HG02884 (cell line): ENCODE results near the gene RMND5B.
"Not testable (repeated sequence)": the region's sequence is repeated elsewhere in the genome, so short reads cannot be mapped to it uniquely, and the experiment has no call there.

Experiments used
- ATAC-seq: cut with Tn5 transposase; IDR thresholded peaks from one replicate; pipeline ENCODE4 v1.9.1; 2021; ENCODE audit warnings: mild to moderate bottlenecking, moderate library complexity; ENCODE audit not compliant: unreplicated experiment

The RMND5B gene, protein sequence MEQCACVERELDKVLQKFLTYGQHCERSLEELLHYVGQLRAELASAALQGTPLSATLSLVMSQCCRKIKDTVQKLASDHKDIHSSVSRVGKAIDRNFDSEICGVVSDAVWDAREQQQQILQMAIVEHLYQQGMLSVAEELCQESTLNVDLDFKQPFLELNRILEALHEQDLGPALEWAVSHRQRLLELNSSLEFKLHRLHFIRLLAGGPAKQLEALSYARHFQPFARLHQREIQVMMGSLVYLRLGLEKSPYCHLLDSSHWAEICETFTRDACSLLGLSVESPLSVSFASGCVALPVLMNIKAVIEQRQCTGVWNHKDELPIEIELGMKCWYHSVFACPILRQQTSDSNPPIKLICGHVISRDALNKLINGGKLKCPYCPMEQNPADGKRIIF

DNA sequence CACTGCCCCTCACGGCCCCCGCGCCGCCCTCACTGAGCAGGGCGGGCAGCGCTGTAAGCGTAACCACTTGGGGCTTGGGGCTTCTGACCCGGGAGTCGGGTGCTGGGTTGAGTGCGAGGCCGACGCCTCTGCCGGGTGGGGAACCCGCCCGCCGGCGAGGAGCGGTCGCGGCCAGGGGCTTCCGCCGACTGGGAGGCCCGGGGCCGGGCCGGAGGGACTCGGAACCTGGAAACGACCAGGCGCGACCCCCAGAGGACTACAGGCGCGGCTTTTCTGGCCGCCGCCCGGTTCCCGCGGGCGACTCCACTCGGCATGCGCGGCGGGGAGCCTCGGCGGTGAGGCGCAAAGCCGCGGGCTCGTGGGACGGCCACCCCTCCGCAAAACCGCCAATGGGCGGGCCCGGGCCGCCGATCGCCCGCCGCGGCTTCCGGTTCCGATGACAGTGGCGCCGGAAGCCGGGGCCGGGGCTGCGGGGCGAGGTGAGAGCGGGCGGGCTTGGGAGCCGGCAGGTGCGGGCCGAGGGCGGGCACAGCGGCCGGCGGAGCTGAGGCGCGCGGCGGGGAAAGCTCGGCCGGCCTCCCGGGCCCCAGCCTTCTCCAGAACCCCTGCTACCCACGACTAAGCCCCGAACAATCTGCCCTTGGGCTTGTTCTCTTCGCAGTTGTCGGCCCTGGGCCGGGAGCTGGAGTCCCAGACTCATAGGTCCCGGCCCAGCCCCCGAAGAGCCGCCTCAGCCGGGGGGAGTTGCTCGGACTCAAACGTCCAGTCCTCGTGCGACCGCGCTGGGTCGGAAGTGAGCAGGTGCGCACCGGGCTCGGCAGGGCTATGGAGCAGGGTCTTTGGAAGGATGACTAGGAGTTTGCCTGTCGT lies at the start of gene RMND5B:
TSS of gene RMND5B (plus strand) at position 439 of the 870 bp plus-strand sequence. CDS start 7,106 bp downstream, outside the sequence.
- ATAC-seq = peak; percentile 84

DNA sequence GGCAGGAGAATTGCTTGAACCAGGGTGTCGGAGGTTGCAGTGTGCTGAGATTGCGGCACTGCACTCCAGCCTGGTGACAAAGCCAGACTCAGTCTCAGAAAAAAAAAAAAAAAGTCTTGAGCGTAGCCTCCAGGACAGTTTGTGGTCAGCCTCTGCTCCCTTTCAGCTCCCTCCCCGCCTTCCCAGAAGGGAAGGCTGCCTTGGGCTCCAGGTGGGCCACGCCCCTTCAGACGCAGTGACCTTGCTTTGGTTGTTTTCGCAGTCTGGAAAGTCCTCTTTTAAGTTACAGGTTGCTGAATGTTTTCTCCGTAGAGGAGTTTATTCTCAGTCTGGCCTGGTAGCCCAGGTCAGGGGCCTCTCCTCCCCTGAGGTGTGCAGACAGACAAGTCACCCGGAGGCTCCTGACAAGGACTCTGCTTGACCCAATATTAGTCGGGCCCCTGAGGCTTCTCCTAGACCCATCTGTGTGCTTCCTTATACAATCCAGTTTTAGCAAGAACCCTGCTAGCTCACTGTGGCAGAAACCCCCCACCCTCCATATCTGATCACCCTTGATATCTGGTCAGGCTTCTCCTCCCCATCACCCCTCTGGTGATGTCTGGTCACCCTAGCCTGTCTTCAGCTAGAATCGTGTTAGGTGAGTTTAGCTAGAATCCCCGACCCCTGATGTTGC lies 49.1 kb upstream of the RMND5B start:
- no peak for ATAC-seq

DNA sequence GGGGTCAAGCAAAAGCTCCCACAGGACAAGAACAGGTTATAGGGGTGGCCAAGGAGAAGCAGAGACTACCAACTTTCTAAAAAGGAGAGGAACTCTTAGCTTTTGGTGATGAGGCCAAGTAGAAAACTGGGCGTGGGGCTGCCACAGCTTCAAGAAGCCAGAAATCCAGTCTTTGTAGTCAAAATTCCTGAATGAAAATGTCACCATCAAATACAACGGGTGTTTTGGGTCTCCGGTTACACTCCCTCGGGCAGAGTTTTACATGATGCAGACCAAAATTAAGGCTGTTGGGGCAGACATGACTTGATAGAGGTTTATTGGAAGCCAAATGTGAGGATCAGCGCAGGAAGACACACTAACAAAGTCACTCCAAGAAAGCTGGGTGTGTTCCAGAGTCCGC lies 46.9 kb upstream of the RMND5B start:
- ATAC-seq = no peak

DNA sequence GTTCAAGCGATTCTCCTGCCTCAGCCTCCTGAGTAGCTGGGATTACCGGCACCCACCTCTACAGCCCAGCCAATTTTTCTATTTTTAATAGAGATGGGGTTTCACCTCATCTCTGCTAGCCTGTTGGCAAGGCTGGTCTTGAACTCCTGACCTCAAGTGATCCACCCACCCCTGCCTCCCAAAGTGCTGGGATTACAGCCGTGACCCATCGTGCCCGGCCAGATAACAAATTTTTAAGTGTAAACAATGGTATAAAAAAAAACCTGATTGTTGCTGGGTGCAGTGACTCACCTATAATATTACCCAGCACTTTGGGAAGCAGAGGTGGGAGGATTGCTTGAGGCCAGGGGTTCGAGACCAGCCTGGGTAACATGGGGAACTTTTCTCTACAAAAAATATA lies 45.5 kb upstream of the RMND5B start:
- ATAC-seq = no peak

DNA sequence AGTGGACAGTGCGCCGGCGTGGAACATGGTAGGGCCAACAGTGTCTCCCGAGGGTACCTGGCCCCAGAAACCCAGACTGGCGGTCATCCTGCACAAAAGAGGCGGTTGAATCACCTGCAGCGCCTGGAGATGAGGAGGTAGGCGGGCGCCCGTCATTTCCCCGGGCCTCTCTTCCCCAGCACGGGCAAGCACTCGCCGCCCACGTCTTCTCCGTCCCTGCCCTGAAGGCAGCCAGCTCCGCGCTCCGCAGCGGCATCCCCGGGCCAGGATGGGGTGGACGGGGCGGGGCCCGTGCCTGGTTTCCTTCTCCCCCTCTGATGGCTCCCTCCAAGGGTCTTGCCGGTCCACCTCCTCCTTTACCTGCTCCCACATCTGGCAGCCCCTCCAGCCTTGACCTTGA lies 44.5 kb upstream of the RMND5B start:
- no peak for ATAC-seq

DNA sequence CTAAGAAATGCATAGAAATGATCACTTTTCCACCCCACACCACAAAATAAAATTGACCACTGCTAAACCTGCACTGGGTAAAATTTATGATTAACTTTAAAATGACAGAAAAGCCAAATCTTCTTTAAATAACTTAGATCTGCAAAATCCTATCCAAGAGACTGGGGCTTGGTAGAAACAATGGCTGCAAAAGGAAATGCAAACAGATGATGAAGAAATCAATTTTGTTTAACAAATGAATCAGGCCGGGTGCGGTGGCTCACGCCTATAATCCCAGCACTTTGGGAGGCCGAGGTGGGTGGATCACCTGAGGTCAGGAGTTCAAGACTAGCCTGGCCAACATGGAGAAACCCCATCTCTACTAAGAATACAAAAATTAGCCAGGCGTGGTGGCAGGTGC lies 43.6 kb upstream of the RMND5B start:
- ATAC-seq = not testable (repeated sequence)

DNA sequence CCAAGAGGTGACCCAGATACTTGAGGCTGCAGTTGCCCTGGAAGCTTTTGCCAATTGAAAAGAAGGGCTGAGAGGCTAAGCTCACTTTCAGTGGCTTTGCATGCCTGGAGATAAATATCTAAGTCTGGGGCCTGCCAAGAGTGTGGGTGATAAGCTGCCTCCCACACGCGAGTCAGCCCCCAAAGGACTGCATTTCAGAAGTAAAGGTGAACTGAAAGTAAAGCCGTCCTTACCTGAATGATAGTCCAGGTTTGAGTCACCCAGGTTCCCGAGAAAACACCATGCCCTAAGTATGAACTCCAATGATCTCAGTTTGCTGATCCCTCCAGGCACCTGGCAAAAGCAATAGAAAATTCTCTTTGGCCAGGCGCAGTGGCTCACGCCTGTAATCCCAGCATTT lies 40.0 kb upstream of the RMND5B start:
- no peak for ATAC-seq

DNA sequence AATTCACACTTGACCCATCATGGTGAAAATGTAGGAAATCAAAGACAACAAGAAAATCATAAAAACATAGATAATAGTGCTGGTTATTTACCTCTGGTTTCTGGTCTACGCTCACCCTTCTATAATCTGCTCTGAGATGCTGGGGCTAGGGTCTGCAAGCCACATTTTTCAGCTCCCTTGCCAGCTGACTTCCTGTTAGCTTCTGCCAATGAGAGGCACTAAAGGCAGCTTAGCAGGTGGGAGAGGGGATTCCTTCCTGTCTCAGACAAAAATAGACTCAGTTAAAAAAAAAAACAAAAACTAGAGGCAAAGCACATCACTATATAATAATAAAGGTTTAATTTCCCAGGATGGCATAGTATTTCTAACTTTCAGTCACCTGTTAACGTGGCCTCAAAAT lies 37.7 kb upstream of the RMND5B start:
- no peak for ATAC-seq

DNA sequence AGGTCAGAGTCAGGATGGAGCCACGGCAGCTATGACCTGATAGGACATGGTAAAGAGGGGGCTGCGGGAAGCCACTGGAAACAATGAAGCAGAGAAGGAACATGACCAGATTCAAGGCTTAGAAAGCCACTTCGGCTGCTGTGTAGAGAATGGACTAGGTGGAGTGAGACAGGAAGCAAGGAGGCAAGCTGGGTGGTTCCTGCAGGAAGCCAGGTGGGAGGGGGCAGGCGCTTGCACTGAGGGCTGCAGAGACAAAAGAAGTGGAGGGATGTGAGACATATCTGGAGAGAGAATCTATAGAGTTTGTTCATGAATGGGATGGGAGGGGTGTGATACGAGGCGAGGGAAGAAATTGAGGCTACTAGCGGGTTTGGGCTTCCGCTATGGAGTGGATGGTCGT lies 36.5 kb upstream of the RMND5B start:
- no peak for ATAC-seq

DNA sequence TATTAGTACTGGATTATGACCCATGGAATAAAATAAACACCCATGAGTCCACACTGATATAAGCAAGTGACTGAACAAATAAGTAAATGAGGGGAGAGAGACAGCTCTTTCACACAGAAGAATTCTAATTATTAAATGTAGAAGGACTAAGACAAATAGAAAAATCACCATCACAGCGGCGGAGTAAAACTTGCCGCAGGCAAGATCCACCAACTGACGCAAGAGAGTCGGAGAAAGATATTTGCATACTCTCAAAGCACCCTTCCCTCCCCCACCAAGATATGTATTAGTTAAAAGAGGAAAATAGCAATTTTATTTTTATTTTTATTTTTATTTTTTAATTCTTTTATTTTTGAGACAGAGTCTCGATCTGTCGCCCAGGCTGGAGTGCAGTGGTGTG lies 32.1 kb upstream of the RMND5B start:
- ATAC-seq = no peak

DNA sequence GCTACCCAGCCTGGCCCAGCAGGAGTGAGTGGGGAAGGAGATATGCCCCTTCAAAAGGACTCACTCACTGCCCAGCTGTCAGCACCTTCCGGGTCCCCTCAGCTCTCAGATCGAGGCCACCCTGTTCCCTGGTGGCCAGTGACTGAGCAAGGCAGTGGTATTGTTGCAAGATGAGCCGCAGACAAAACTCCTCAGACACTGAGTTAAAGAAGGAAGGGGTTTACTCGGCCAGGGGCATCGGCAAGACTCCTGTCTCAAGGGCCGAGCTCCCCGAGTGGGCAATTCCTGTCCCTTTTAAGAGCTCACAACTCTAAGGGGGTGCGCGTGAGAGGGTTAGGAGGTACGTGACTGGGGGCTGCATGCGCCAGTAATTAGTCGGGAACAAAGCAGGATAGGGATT lies 27.2 kb upstream of the RMND5B start:
- no peak for ATAC-seq

DNA sequence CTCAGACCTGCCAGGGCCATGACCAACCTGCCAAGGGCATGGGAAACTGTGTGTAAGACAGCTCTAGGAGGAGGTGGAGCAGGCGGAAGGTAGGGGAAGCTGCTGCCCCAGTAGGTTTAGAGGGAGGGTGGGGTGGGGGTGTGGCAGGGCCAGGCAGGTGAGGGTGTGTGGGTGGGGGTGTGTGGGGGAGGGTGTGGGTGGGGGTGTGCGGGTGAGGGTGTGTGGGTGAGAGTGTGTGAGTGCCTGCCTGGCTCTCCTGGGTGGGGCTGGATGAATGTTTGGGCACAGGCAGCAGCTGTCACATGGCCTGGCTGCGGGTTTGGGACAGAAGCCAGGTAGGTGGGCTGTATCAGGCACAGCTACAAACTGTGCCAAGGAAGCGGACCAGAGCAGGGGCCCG lies 26.3 kb upstream of the RMND5B start:
- no peak for ATAC-seq

DNA sequence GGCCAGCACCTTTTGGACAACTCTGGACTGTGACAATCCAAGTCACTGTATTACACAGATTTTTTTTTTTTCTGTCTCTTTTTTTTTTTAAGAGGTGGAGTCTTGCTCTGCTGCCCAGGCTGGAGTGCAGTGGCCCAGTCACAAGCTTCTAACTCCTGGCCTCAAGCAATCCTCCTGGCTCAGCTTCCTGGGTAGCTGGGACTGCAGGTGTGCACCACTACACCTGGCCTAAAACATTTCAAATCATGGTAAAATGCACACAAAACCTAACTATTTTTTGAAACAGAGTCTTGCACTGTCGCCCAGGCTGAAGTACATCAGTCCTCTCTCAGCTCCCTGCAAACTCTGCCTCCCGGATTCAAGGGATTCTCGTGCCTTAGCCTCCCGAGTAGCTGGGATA lies 24.7 kb upstream of the RMND5B start:
- ATAC-seq = no peak

DNA sequence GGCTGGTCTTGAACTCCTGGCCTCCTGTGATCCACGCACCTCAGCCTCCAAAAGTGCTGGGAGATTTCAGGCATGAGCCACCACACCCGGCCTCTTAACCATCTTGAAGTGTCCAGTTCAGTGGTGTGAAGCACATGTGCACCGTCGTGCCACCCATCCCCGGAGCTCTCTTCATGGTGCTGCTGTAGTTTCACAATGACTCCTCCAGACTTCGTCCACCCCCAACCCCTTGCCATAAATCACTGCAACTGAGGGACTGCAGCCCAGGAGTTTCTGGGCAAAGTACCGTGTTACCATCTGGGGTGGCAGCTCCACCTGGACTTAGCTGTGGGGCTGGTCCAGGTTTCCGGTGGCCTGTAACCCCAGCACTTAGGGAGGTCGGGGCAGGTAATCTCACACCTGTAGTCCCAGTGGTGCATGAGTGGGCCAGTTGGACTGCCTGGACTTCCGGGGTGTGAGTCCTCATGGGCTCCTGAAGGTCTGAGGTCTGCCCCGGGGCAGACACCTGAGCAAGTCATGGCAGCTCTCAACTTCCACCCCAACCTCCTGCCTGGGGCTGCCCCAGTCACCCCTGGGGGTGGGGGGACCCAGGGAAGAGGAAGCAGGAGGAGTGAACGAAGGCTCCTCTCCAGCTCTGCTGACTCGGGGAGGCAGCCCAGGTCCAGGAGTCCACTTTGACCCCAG lies 24.1 kb upstream of the RMND5B start:
- no peak for ATAC-seq

DNA sequence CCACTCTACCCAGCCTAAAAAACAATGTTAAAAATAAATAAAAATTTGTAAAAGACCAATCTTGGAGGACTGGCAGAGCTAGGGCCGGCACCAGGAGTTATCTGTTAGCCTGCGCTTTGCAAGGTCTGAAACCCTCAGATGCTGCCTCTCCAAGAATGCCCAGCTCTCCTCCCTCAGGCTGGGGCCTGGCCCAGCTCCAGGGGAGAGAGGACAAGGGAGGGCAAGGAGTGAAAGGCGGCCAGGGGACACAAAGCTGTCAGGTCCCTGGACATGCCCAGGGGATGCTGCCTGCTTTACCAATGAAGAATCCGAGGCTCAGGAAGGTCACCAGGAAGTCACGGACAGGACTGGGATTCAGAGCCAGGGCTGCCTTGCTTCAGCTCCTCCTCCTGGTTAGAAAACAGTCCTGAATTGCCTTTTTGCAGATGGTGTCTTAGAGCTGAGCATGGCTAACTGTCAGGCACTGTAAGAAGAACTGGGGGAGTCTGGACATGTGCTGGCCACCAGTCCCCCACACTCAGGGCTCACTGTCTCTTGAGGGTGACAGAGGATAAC lies 23.0 kb upstream of the RMND5B start:
- ATAC-seq = no peak

DNA sequence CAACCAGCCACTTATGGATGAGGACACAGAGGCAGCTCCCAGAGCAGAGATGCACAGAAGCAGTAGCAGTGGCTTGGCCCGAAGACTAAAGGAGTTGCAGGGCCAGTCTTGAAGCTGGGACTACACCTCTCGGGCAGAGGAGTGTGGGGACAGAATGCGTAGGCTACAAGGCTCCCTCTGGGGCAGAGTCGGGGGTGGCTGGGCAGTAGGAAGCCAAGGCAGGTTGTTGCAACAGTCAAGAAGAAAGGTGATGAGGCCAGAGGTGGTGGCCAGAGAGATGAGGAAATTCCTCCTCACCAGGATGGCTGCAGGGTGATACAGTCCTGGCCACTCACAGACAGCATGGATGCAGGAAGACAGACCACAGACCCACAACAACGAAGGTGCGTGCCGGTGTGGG lies 22.4 kb upstream of the RMND5B start:
- no peak for ATAC-seq

DNA sequence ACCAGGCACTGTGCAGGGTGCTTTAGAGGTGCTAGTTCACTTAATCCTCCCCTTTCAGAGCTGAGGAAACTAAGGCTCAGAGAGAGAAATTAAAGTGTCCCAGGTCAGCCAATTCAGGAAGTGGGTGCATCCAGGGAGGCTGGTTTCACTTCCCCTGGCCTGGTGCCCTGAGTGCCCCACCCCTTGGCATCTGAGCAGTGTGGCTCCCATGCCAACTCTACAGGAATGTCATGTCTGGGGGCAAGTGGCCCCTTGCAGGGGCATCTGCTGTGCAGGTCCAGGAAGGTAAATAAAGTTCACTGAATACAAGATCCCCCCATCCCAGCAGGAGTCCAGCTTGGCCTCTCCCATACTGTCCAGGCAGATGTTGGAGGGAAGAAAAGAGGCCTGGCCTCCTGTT lies 21.8 kb upstream of the RMND5B start:
- ATAC-seq = no peak

DNA sequence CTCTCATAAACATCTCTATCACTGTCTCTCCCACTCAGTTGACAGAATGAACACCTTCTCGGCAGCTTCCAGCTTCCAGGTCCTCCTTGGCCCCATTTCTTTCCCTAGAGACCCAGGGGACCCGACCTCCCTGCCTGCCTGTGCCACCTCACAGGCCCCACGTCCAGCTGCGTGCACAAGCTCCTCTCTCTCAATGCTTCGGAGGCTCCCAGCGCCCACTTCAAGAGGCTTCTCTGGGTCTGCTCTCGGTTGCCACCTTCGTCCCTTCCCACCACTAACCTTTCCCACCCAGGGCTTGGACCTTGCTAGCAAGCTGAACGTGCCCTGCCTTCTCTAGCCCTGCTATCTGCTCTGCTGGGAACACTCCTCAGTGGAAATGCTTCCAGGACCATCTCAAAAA lies 20.3 kb upstream of the RMND5B start:
- no peak for ATAC-seq

DNA sequence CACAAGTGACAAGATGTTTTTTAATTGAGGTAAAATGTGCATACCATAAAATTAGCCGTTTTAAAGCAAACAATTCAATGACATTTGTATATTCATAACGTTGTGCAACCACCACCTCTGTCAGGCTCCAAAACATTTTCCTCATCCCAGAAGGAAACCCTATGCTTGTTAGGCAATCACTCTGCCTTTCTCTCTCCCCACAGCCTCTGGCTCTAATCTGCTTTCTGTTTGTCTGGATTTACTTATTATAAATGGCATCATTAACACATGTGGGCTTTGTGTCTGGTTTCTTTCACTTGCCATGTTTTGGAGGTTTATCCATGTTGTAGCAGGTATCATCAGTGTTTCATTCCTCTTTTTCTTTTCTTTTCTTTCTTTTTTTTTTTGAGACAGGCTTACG lies 18.9 kb upstream of the RMND5B start:
- ATAC-seq = no peak

DNA sequence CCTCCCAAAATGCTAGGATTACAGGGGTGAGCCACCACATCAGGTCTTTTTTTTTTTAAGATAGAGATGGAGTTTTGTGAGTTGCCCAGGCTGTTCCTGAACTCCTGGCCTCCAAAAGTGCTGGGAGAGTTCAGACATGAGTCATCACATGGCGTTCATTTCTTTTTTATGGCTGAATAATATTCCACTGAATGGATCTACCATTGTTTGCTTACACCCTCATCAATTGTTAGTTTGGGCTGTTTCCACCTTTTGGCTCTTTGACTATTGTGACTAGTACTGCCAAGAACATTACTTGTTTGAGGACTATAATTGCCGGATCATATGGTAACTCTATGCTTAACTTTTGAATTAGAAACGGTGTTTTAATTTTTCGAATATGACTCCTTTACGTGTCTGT lies 18.3 kb upstream of the RMND5B start:
- no peak for ATAC-seq
